Upper lobe of left lung (tissue), 6 donors: Measurements from ENCODE around the gene ARPC1B. TPM values are rescaled to one million over a fixed set of nuclear protein-coding genes. Genes with fewer than 3 reads are reported as not detected.
"Not testable (repeated sequence)": the region's sequence is repeated elsewhere in the genome, so short reads cannot be mapped to it uniquely, and the experiment has no call there.

Source experiments
- ATAC-seq, 2 donors: fragments of 200-7000 bp; cut with Tn5 transposase; one replicate each; pipeline ENCODE4 v1.9.1; 2022; ENCODE audit warnings: mild to moderate bottlenecking in 2 of 2, moderate library complexity in 2 of 2; ENCODE audit not compliant: low FRiP score in 2 of 2
- DNase-seq, 2 donors: peaks; one replicate each; pipeline ENCODE4 v3.0.0-alpha.2; 2019 to 2020
- H3K27ac ChIP-seq, 4 donors: fragments of 200-600 bp; sonication (generic); one replicate each; pipeline ENCODE4 v1.5.1; 2016 to 2019
- H3K27me3 ChIP-seq, 4 donors: fragments of 200-600 bp; sonication (generic); one replicate each; pipeline ENCODE4 v1.5.1; 2017 to 2019
- H3K36me3 ChIP-seq, 4 donors: fragments of 200-600 bp; sonication (generic); one replicate each; pipeline ENCODE4 v1.5.1; 2016 to 2019
- H3K4me1 ChIP-seq, 4 donors: fragments of 200-600 bp; sonication (generic); one replicate each; pipeline ENCODE4 v1.5.1; 2018 to 2019
- H3K4me3 ChIP-seq, 4 donors: fragments of 200-600 bp; sonication (generic); one replicate each; pipeline ENCODE4 v1.5.1; 2017 to 2019; ENCODE audit warnings: mild to moderate bottlenecking in 2 of 4, moderate library complexity in 1 of 4
- H3K9me3 ChIP-seq, 4 donors: fragments of 200-600 bp; sonication (generic); one replicate each; pipeline ENCODE4 v1.5.1; 2018 to 2019
- EP300 ChIP-seq, 4 donors: sonication (generic); formaldehyde crosslinking; IDR thresholded peaks; one replicate each; pipeline ENCODE4 v1.5.1; 2017; ENCODE audit warnings: antibody characterized with exemption in 4 of 4, control low read depth in 2 of 4
- POLR2A ChIP-seq, 4 donors: fragments of 450-650 bp; IDR thresholded peaks; one replicate each; pipeline ENCODE4 v1.5.1; 2016 to 2017; ENCODE audit warnings: antibody characterized with exemption in 4 of 4, mild to moderate bottlenecking in 2 of 4
- POLR2AphosphoS5 ChIP-seq, 2 donors: sonication (generic); formaldehyde crosslinking; IDR thresholded peaks; one replicate each; pipeline ENCODE4 v1.5.1; 2017; ENCODE audit warnings: antibody characterized with exemption in 2 of 2
- WGBS, 2 donors: methylation state at CpG; one replicate each; pipeline ENCODE4 v1.1.5; 2017 to 2018; 5-methylcytosine and 5-hydroxymethylcytosine counted together
- total RNA-seq, 6 donors: library from RNA; depleted of rRNA in 4 of 6; stranded (reverse); fragments of >200 nt in 4 of 6; gene quantifications; one replicate each; pipeline versions ENCODE4 v1.1.0 to v1.2.1, GENCODE V29; 2016 to 2021
- TF ChIP-seq, protein P1 (sequence below), 6 experiments: fragments of 450-650 bp in 4 of 6; fragments of 200-600 bp in 2 of 6; sonication (generic) in 2 of 6; IDR thresholded peaks; one replicate each; pipeline ENCODE4 v1.5.1; 2016 to 2019; ENCODE audit warnings: antibody characterized with exemption in 6 of 6
- donor health status: DM: no; HTN: no; CAD: no; lungs with moderate emphysema.
- donor health status: DM: no; HTN: yes; CAD: no; lungs with severe emphysema.

The ARPC1B gene
- total RNA-seq, 6 donors from 2014 or later, result 186 to 387 (median 304) TPM

DNA sequence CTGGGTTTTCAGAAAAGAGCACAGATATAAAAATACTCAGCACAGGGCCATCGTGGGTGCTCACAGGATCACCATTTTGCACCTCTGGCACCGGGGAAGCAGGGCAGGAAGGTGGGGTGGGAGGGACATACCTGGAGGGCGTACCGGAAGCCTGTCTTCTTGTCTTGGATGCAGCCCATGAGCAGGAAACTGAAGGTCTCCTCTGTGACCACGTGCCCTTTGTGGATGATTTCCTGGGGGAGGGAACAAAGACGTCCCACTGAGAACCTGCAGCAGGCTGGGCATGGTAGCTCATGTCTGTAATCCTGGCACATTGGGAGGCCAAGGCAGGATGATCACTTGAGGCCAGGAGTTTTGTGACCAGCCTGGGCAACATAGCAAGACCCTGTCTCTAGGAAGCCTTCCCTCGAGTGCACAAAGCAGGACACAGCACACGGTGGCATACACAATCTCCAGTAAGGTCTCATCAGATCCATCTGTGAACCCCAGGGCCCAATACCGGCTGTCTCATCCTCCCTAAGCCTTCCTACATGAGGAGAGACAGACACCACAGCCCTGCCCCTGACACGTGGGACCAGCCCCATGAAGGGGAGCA is 54.5 kb downstream of the ARPC1B start:
- no peak overlapping the region for H3K27ac ChIP-seq
- WGBS, 2 donors, result 83 to 88% methylated on average over 9 to 10 of the region's 10 CpGs
- no peaks in the 10 kb centered on the region for H3K4me1 ChIP-seq
- DNase-seq (no peak), ATAC-seq (no peak)
- H3K9me3 ChIP-seq, result no peaks in the 10 kb centered on the region
- H3K27me3 ChIP-seq, result no peaks in the 10 kb centered on the region
- TF ChIP-seq, protein P1, sequence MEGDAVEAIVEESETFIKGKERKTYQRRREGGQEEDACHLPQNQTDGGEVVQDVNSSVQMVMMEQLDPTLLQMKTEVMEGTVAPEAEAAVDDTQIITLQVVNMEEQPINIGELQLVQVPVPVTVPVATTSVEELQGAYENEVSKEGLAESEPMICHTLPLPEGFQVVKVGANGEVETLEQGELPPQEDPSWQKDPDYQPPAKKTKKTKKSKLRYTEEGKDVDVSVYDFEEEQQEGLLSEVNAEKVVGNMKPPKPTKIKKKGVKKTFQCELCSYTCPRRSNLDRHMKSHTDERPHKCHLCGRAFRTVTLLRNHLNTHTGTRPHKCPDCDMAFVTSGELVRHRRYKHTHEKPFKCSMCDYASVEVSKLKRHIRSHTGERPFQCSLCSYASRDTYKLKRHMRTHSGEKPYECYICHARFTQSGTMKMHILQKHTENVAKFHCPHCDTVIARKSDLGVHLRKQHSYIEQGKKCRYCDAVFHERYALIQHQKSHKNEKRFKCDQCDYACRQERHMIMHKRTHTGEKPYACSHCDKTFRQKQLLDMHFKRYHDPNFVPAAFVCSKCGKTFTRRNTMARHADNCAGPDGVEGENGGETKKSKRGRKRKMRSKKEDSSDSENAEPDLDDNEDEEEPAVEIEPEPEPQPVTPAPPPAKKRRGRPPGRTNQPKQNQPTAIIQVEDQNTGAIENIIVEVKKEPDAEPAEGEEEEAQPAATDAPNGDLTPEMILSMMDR (IDR thresholded peaks at IDR 0.05), result no peak
- TF ChIP-seq POLR2A (IDR thresholded peaks at IDR 0.05) (no peak), POLR2AphosphoS5 (IDR thresholded peaks at IDR 0.05) (no peak), EP300 (IDR thresholded peaks at IDR 0.05) (no peak)
- no peak overlapping the region for H3K4me3 ChIP-seq
- H3K36me3 ChIP-seq, result peaks cover 9 to 86% (median 61%) of the 10 kb centered on the region in 4 donors

DNA sequence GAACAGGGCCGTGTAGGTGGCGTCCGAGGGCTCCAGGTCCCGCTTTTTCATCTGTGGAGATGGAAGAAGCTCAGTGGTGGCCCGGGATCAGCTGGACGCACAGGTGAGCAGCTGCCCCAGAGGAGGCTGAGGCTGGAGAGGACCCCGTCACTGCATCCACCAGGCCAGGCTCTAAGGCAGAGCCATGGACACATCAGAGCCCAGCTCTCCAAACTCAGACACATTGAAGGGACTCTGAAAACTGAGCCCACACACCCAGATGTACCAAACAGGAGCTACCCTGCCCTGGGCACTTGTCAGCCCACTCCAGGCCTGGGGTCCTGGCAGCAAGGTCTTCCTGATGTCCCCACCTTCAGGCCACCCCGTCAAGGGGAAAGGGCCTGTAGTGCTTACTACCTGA is 55.2 kb downstream of the ARPC1B start:
- TF ChIP-seq, protein P1 (IDR thresholded peaks at IDR 0.05), result no peak
- TF ChIP-seq EP300 (IDR thresholded peaks at IDR 0.05) (no peak), POLR2A (IDR thresholded peaks at IDR 0.05) (no peak), POLR2AphosphoS5 (IDR thresholded peaks at IDR 0.05) (no peak)
- H3K27me3 ChIP-seq, result no peaks in the 10 kb centered on the region
- peaks cover 9 to 85% (median 62%) of the 10 kb centered on the region in 4 donors for H3K36me3 ChIP-seq
- no peak overlapping the region for H3K27ac ChIP-seq
- WGBS, 2 donors, result 94 to 100% methylated on average over 5 to 7 of the region's 8 CpGs
- no peaks in the 10 kb centered on the region for H3K9me3 ChIP-seq
- no peak for DNase-seq
- no peak overlapping the region for H3K4me3 ChIP-seq
- ATAC-seq, result no peak
- H3K4me1 ChIP-seq, result no peaks in the 10 kb centered on the region

DNA sequence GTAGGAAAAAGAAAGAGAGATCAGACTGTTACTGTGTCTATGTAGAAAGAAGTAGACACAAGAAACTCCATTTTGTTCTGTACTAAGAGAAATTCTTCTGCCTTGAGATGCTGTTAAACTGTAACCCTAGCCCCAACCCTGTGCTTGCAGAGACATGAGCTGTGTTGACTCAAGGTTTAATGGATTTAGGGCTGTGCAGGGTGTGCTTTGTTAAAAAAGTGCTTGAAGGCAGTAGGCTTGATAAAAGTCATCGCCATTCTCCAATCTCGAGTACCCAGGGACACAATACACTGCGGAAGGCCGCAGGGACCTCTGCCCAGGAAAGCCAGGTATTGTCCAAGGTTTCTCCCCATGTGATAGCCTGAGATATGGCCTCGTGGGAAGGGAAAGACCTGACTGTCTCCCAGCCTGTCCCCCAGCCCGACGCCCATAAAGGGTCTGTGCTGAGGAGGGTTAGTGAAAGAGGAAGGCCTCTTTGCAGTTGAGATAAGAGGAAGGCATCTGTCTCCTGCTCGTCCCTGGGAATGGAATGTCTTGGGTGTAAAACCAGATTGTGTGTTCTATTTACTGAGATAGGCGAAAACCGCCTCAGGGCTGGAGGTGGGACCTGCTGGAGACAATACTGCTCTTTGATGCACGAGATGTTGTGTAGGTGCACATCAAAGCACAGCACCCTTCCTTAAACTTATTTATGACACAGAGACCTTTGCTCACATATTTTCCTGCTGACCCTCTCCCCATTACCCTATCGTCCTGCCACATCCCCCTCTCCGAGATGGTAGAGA is 57.4 kb downstream of the ARPC1B start:
- not testable (repeated sequence) for DNase-seq, ATAC-seq
- 79 to 83% methylated on average over 13 of the region's 13 CpGs for WGBS, 2 donors

DNA sequence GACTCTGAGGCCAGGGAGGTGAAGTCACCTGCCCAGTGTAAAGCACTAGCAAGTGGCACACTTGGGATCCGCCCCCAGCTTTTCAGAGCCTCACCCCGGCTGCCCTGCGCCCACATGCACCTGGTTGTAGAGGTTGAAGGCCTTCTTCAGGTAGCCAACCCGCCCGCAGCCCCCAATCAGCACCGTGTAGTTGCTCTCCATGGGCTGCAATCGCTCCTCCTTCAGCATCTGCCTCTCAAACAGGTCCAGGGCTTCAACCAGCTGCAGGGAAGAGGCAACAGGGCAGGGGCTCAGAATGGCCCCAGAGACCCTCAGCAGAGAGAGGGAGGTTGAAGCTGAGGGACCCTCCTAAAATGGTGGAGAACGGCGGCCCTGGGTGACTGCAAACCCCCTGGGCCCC is 58.6 kb downstream of the ARPC1B start:
- Histone ChIP-seq H3K27me3 (no peaks in the 10 kb centered on the region), H3K4me1 (peaks cover 7 to 11% (median 8%) of the 10 kb centered on the region in 4 donors), H3K27ac (no peak overlapping the region), H3K4me3 (no peak overlapping the region), H3K36me3 (peaks cover 9 to 71% (median 54%) of the 10 kb centered on the region in 4 donors), H3K9me3 (no peaks in the 10 kb centered on the region)
- no peak for DNase-seq
- WGBS, 2 donors, result 92 to 93% methylated on average over 7 to 9 of the region's 9 CpGs
- no peak for TF ChIP-seq POLR2AphosphoS5 (IDR thresholded peaks at IDR 0.05)
- ATAC-seq, result no peak

More for the DNA sequence above, 57.4 kb downstream of the ARPC1B start:
- not testable (repeated sequence) for H3K9me3 ChIP-seq, H3K27me3 ChIP-seq, H3K4me3 ChIP-seq, H3K27ac ChIP-seq, H3K4me1 ChIP-seq
- peaks cover 9 to 75% (median 55%) of the 10 kb centered on the region in 4 donors for H3K36me3 ChIP-seq

DNA sequence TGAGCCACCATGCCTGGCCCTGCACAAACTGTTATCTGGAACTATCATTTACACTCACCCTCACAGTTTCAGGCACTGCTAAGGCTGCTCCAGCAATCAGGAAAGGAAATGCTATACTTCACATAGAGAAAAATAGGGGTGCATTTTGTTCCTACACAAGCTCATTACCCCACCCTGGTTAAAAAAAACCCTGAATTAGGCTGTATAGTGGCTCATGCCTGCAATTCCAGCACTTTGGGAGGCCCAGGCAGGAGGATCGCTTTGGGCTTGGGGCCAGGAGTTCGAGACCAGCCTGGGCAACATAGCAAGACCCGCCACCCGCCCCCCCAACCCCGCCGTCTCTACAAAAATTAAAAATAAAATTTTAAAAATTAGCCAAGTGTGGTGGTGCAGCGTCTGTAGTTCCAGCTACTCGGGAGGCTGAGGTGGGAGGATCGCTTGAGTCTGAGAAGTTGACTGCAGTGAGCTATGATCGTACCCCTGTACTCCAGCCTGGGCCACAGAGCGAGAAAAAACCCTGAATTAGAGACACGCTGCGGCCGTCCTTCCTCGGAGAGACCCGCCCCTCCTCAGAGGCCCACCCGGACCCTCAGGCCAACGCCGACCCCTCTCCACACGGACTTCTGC is 63.5 kb downstream of the ARPC1B start:
- ATAC-seq (peak; percentile 4 to 39), DNase-seq (no peak)
- Histone ChIP-seq H3K27ac (peak overlapping the region; percentile 77 to 94 (median 88)), H3K9me3 (no peaks in the 10 kb centered on the region), H3K27me3 (no peaks in the 10 kb centered on the region), H3K4me1 (peaks cover 23 to 39% (median 29%) of the 10 kb centered on the region in 4 donors), H3K4me3 (peak overlapping the region; percentile 90 to 100 (median 96)), H3K36me3 (peaks cover 0 to 24% (median 19%) of the 10 kb centered on the region in 4 donors)
- TF ChIP-seq POLR2AphosphoS5 (IDR thresholded peaks at IDR 0.05) (no peak), POLR2A (IDR thresholded peaks at IDR 0.05) (no peak), EP300 (IDR thresholded peaks at IDR 0.05) (no peak)
- TF ChIP-seq, protein P1 (IDR thresholded peaks at IDR 0.05), result no peak
- WGBS, 2 donors, result 22 to 44% methylated on average over 10 to 20 of the region's 20 CpGs
